ENCODE results near the gene KLRC2. TPM values are rescaled to one million over a fixed set of nuclear protein-coding genes. Genes with fewer than 3 reads are reported as not detected.
"Not testable (repeated sequence)": the region's sequence is repeated elsewhere in the genome, so short reads cannot be mapped to it uniquely, and the experiment has no call there.

Gene KLRC2
- total and polyA plus RNA-seq, 7 donors: 0.49 to 0.74 TPM; not detected in 5

- 61 to 89% methylated on average over 1 of the region's 1 CpG for WGBS, 2 donors
These were observed 45.9 kb downstream of the KLRC2 start, which contains the start of gene KLRK1 for GRCh38 chr12:10389904-10390303. TSS of gene KLRK1 (minus strand) at chr12:10390041. CDS start at chr12:10388810, 1,231 bp downstream.

GRCh38 chr12:10388624-10389413 lies 47.0 kb downstream of the KLRC2 start:
- Histone ChIP-seq H3K4me3 (no peak overlapping the region), H3K9me3 (peaks cover 0 to 4% (median 0%) of the 10 kb centered on the region in 4 donors), H3K4me1 (peaks cover 0 to 7% (median 5%) of the 10 kb centered on the region in 4 donors), H3K27ac (no peak overlapping the region), H3K36me3 (no peaks in the 10 kb centered on the region), H3K27me3 (no peaks in the 10 kb centered on the region)
- WGBS, 2 donors: 64 to 84% methylated on average over 9 of the region's 9 CpGs
- DNase-seq: no peak
- TF ChIP-seq POLR2AphosphoS5 (IDR thresholded peaks at IDR 0.05): no peak
- no peak for TF ChIP-seq CTCF (IDR thresholded peaks at IDR 0.05)
- no peak for TF ChIP-seq POLR2A (IDR thresholded peaks at IDR 0.05)
- TF ChIP-seq EP300 (IDR thresholded peaks at IDR 0.05): no peak
- intact Hi-C loops (cut with DNase I): no loop called here

More at GRCh38 chr12:10389904-10390303, 45.9 kb downstream of the KLRC2 start, which contains the start of gene KLRK1:
- Histone ChIP-seq H3K36me3 (no peaks in the 10 kb centered on the region), H3K27me3 (no peaks in the 10 kb centered on the region), H3K9me3 (no peaks in the 10 kb centered on the region), H3K4me1 (peaks cover 0 to 7% (median 5%) of the 10 kb centered on the region in 4 donors), H3K27ac (no peak within 1 kb of the TSS), H3K4me3 (no peak within 1 kb of the TSS)
- intact Hi-C loops (cut with DNase I): no loop called here
- no peak for DNase-seq
- TF ChIP-seq EP300 (IDR thresholded peaks at IDR 0.05): no peak

DNA sequence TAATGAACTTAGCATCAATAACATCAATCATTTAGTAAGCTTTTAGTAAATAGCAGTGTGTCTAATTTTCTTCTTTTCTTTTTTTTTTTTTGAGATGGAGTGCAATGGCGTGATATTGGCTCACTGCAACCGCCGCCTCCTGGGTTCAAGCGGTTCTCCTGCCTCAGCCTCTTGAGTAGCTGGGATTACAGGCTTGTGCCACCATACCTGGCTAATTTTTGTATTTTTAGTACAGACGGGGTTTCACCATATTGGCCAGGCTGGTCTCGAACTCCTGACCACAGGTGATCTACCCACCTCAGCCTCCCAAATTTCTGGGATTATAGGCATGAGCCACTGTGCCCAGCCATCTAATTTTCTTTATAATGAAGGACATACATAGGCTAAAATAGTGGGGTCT lies 48.3 kb downstream of the KLRC2 start:
- H3K27me3 ChIP-seq; H3K27ac ChIP-seq; intact Hi-C loops (cut with DNase I); DNase-seq; H3K9me3 ChIP-seq; H3K36me3 ChIP-seq; H3K4me1 ChIP-seq; H3K4me3 ChIP-seq: not testable (repeated sequence)
- WGBS, 2 donors: 86 to 91% methylated on average over 6 of the region's 6 CpGs

DNA sequence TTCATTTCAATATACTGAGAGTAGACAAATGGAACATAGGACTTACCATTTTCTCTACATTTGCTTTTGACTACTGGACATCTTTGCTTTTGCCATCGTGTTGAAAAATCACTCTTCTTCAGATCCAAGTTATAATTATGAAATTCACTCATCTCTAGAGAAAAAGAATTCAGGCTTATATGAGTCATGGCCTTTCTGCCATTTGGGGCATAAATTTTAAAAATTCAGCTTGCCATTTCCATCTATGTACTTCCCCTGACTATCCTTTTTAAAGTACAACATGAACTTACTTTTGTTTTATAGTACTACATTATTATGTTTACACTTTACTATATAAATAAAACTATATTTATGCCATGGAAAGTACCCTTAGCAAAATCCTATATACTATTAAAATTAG lies 49.0 kb downstream of the KLRC2 start:
- intact Hi-C loops (cut with DNase I): no loop called here
- 73 to 78% methylated on average over 1 of the region's 1 CpG for WGBS, 2 donors
- no peak for DNase-seq

DNA sequence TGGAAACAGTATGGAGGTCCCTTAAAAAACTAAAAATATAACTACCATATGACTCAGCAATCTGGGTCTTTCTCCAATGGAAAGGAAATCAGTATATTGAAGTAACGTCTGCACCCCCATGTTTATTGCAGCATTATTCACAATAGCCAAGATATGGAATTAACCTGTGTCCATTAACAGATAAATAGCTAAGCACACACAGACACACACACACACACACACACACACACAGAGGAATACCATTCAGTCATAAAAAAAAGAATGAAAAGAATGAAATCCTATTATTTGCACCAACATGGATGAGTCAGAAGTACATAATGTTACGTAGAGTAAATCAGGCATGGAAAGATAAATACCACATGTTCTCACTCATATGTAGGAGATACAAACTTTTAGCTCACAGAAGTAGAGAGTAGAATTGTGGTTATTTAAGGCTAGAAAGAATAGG lies 50.6 kb downstream of the KLRC2 start:
- no peaks in the 10 kb centered on the region for H3K27me3 ChIP-seq
- WGBS, 2 donors: 13 to 41% methylated on average over 2 of the region's 2 CpGs
- H3K9me3 ChIP-seq: peaks cover 0 to 4% (median 0%) of the 10 kb centered on the region in 4 donors
- no peaks in the 10 kb centered on the region for H3K4me1 ChIP-seq
- H3K36me3 ChIP-seq: no peaks in the 10 kb centered on the region
- no peak overlapping the region for H3K4me3 ChIP-seq
- intact Hi-C loops (cut with DNase I): no loop called here
- no peak overlapping the region for H3K27ac ChIP-seq
- no peak for DNase-seq
- no peak for TF ChIP-seq POLR2A (IDR thresholded peaks at IDR 0.05)

More for the DNA sequence above, 49.0 kb downstream of the KLRC2 start:
- Histone ChIP-seq H3K27ac (no peak overlapping the region), H3K27me3 (no peaks in the 10 kb centered on the region), H3K4me3 (no peak overlapping the region), H3K9me3 (peaks cover 0 to 4% (median 0%) of the 10 kb centered on the region in 4 donors), H3K4me1 (no peaks in the 10 kb centered on the region), H3K36me3 (no peaks in the 10 kb centered on the region)
- no peak for TF ChIP-seq EP300 (IDR thresholded peaks at IDR 0.05)
- TF ChIP-seq CTCF (IDR thresholded peaks at IDR 0.05): no peak
- no peak for TF ChIP-seq POLR2A (IDR thresholded peaks at IDR 0.05)
- no peak for TF ChIP-seq POLR2AphosphoS5 (IDR thresholded peaks at IDR 0.05)

DNA sequence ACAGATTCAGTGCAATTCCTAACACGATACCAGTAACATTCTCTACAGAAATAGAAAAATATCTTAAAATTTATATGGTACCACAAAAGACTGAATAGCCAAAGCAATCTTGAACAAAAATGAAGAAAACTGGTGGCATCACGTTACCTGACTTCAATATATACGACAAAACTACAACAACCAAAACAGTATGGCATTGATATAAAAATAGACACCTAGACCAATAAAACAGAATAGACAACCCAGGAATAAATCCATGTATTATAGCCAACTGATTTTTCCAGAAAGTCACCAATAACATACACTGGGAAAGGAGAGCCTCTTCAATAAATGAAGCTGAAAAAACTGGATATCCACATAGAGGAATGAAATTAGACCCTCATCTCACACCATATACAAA lies 51.6 kb downstream of the KLRC2 start:
- WGBS, 2 donors: 78 to 91% methylated on average over 3 of the region's 3 CpGs
- no peaks in the 10 kb centered on the region for H3K36me3 ChIP-seq
- TF ChIP-seq EP300 (IDR thresholded peaks at IDR 0.05): no peak
- TF ChIP-seq CTCF (IDR thresholded peaks at IDR 0.05): no peak
- no peak for TF ChIP-seq POLR2A (IDR thresholded peaks at IDR 0.05)
- TF ChIP-seq POLR2AphosphoS5 (IDR thresholded peaks at IDR 0.05): no peak
- H3K27me3 ChIP-seq: no peaks in the 10 kb centered on the region
- no peaks in the 10 kb centered on the region for H3K4me1 ChIP-seq
- H3K4me3 ChIP-seq: no peak overlapping the region
- DNase-seq: no peak
- no peak overlapping the region for H3K27ac ChIP-seq
- intact Hi-C loops (cut with DNase I): no loop called here
- peaks cover 0 to 4% (median 0%) of the 10 kb centered on the region in 4 donors for H3K9me3 ChIP-seq
